ENCODE measurements around the gene ATP10B. TPM values are rescaled to one million over a fixed set of nuclear protein-coding genes. Genes with fewer than 3 reads are reported as not detected.
A peak's percentile ranks its signal among the peaks of the same experiment; 100 is the strongest.

ATP10B gene
- polyA plus RNA-seq, 1 of the 3 experiments (the other 2 are of a cell fraction): not detected

GRCh38 chr5:160844177-160844576 lies 7.8 kb downstream of the ATP10B start:
- no peaks in the 10 kb centered on the region for H4K20me1 ChIP-seq (ENCODE audit: insufficient read depth)
- WGBS (ENCODE audit: low lambda C conversion rate): 3% methylated on average over 2 of the region's 2 CpGs
- H3K4me1 ChIP-seq (ENCODE audit: control insufficient read depth in 1 of 2, insufficient read depth in 2 of 2, low read depth in 1 of 2, low read length in 1 of 2): no peaks in the 10 kb centered on the region
- no peaks in the 10 kb centered on the region for H3K9me3 ChIP-seq
- H3K9ac ChIP-seq: no peak overlapping the region
- H3K4me3 ChIP-seq (ENCODE audit: low read depth in 2 of 2, low read length in 1 of 2): no peak overlapping the region
- no peaks in the 10 kb centered on the region for H3K9me2 ChIP-seq
- H3F3A ChIP-seq (replicated peaks; ENCODE audit: insufficient read depth): no peaks in the 10 kb centered on the region
- POLR2A ChIA-PET: no interaction called here
- no peak overlapping the region for H3K27ac ChIP-seq (ENCODE audit: low read depth in 2 of 2, low read length in 1 of 2)
- H3K4me2 ChIP-seq: no peak overlapping the region
- TF ChIP-seq FOSL2 (IDR thresholded peaks at IDR 0.05; ENCODE audit: borderline replicate concordance, low read depth): no peak
- no peak for TF ChIP-seq CHD2 (IDR thresholded peaks at IDR 0.05; ENCODE audit: low read length, partially characterized antibody)
- no peak for TF ChIP-seq MAX (IDR thresholded peaks at IDR 0.05; ENCODE audit: low read depth)
- TF ChIP-seq YY1 (IDR thresholded peaks at IDR 0.05; ENCODE audit: low read depth): no peak
- no peak for TF ChIP-seq MEF2A (IDR thresholded peaks at IDR 0.05; ENCODE audit: borderline replicate concordance, low read depth)
- no peak for TF ChIP-seq CTCF (IDR thresholded peaks at IDR 0.05)
- no peak for TF ChIP-seq SIN3A (IDR thresholded peaks at IDR 0.05; ENCODE audit: borderline replicate concordance, low read depth, low read length)
- TF ChIP-seq FOXM1 (IDR thresholded peaks at IDR 0.05; ENCODE audit: low read depth): no peak
- TF ChIP-seq FOXJ3 (CRISPR knock-in tag; IDR thresholded peaks at IDR 0.05): no peak
- no peak for TF ChIP-seq TAF1 (IDR thresholded peaks at IDR 0.05; ENCODE audit: borderline replicate concordance, low read depth, low read length)
- no peaks in the 10 kb centered on the region for H3K36me3 ChIP-seq (replicated peaks in 1 of 2; ENCODE audit: control insufficient read depth in 1 of 2, insufficient read depth in 2 of 2, low read length in 1 of 2)
- H3K27me3 ChIP-seq (ENCODE audit: insufficient read depth): no peaks in the 10 kb centered on the region
- H2AFZ ChIP-seq (ENCODE audit: low read depth): no peak overlapping the region
- H3K79me2 ChIP-seq (ENCODE audit: insufficient read depth): no peaks in the 10 kb centered on the region
- no peak for DNase-seq
- CTCF ChIA-PET: no interaction called here

GRCh38 chr5:160843240-160843639 lies 8.8 kb downstream of the ATP10B start:
- Histone ChIP-seq H3K27me3 (ENCODE audit: insufficient read depth) (no peaks in the 10 kb centered on the region), H3K36me3 (replicated peaks in 1 of 2; ENCODE audit: control insufficient read depth in 1 of 2, insufficient read depth in 2 of 2, low read length in 1 of 2) (no peaks in the 10 kb centered on the region), H2AFZ (ENCODE audit: low read depth) (no peak overlapping the region), H3K4me1 (ENCODE audit: control insufficient read depth in 1 of 2, insufficient read depth in 2 of 2, low read depth in 1 of 2, low read length in 1 of 2) (no peaks in the 10 kb centered on the region), H3K9ac (no peak overlapping the region), H3K9me2 (no peaks in the 10 kb centered on the region), H3F3A (replicated peaks; ENCODE audit: insufficient read depth) (no peaks in the 10 kb centered on the region), H3K27ac (ENCODE audit: low read depth in 2 of 2, low read length in 1 of 2) (no peak overlapping the region), H3K4me3 (ENCODE audit: low read depth in 2 of 2, low read length in 1 of 2) (peak overlapping the region in 1 of 2 experiments; percentile 16; a peak in 1 of 4 replicates), H3K4me2 (no peak overlapping the region), H3K79me2 (ENCODE audit: insufficient read depth) (no peaks in the 10 kb centered on the region), H4K20me1 (ENCODE audit: insufficient read depth) (no peaks in the 10 kb centered on the region), H3K9me3 (no peaks in the 10 kb centered on the region)
- POLR2A ChIA-PET: no interaction called here
- 0% methylated on average over 2 of the region's 2 CpGs for WGBS (ENCODE audit: low lambda C conversion rate)
- CTCF ChIA-PET: no interaction called here
- no peak for TF ChIP-seq JUND (IDR thresholded peaks at IDR 0.05)
- TF ChIP-seq MEF2A (IDR thresholded peaks at IDR 0.05; ENCODE audit: borderline replicate concordance, low read depth): no peak
- no peak for TF ChIP-seq EZH2phosphoT487 (IDR thresholded peaks at IDR 0.05; ENCODE audit: borderline replicate concordance, low read depth)
- TF ChIP-seq TEAD4 (IDR thresholded peaks at IDR 0.05; ENCODE audit: borderline replicate concordance, insufficient read depth): no peak
- TF ChIP-seq FOXM1 (IDR thresholded peaks at IDR 0.05; ENCODE audit: low read depth): no peak
- no peak for TF ChIP-seq CHD2 (IDR thresholded peaks at IDR 0.05; ENCODE audit: low read length, partially characterized antibody)
- DNase-seq: no peak

Data from SK-N-SH (cell line).